RCC 7860 (cell line): ENCODE results near the gene DOP1B.
"Not testable (repeated sequence)": the region's sequence is repeated elsewhere in the genome, so short reads cannot be mapped to it uniquely, and the experiment has no call there.

Source experiments
- DNase-seq: peaks from one replicate; pipeline ENCODE4 v3.0.0-alpha.2; 2015; ENCODE audit warnings: low spot score
- FAIRE-seq: peaks from 2 replicates; lab custom pipeline; 2012; peaks lifted over from hg19 to GRCh38; lab: Jason Lieb, UNC

The DOP1B gene

GRCh38 chr21:36134803-36135390 lies 21.7 kb upstream of the DOP1B start, which contains the start of gene CBR3:
TSS of gene CBR3 (plus strand) at chr21:36135079. CDS start at chr21:36135193, 114 bp downstream.
- peak; percentile 9 for DNase-seq
- FAIRE-seq = no peak

- no peak for FAIRE-seq
- DNase-seq = peak; percentile 38
Observed at GRCh38 chr21:36135391-36136102, 21.1 kb upstream of the DOP1B start.

GRCh38 chr21:36139791-36140190 lies 16.8 kb upstream of the DOP1B start:
- not testable (repeated sequence) for FAIRE-seq, DNase-seq

GRCh38 chr21:36141513-36141925 lies 15.1 kb upstream of the DOP1B start:
- FAIRE-seq = peak; percentile 76
- peak; percentile 86 for DNase-seq

GRCh38 chr21:36144233-36144632 lies 12.4 kb upstream of the DOP1B start:
- FAIRE-seq, DNase-seq: not testable (repeated sequence)

- FAIRE-seq = no peak
- DNase-seq = no peak
Observed at GRCh38 chr21:36145259-36145658, 11.4 kb upstream of the DOP1B start.

- no peak for FAIRE-seq
- DNase-seq = no peak
Observed at GRCh38 chr21:36147911-36148310, 8.7 kb upstream of the DOP1B start.

GRCh38 chr21:36148886-36149285 lies 7.7 kb upstream of the DOP1B start:
- DNase-seq = no peak
- FAIRE-seq = no peak

- DNase-seq (no peak), FAIRE-seq (no peak)
Observed at GRCh38 chr21:36149788-36150711, 6.6 kb upstream of the DOP1B start.

- FAIRE-seq (no peak), DNase-seq (no peak)
Observed at GRCh38 chr21:36155603-36156338, 853 bp upstream of the DOP1B start.

- peak; percentile 97 for DNase-seq
- peak; percentile 81 for FAIRE-seq
Observed at GRCh38 chr21:36156339-36156814, 247 bp upstream of the DOP1B start.

GRCh38 chr21:36159356-36159921 lies 2.8 kb downstream of the DOP1B start:
- FAIRE-seq (no peak), DNase-seq (no peak)

- DNase-seq (no peak), FAIRE-seq (no peak)
Observed at GRCh38 chr21:36160850-36161178, 4.2 kb downstream of the DOP1B start.

- FAIRE-seq = no peak
Observed at GRCh38 chr21:36162631-36163030, 6.0 kb downstream of the DOP1B start.

GRCh38 chr21:36163750-36164741 lies 7.4 kb downstream of the DOP1B start:
- no peak for DNase-seq
- FAIRE-seq = no peak

More at GRCh38 chr21:36162631-36163030, 6.0 kb downstream of the DOP1B start:
- peak; percentile 11 for DNase-seq

GRCh38 chr21:36165356-36165755 lies 8.7 kb downstream of the DOP1B start:
- DNase-seq (no peak), FAIRE-seq (no peak)

- DNase-seq (no peak), FAIRE-seq (no peak)
Observed at GRCh38 chr21:36166705-36167104, 10.1 kb downstream of the DOP1B start.

- FAIRE-seq (no peak), DNase-seq (no peak)
Observed at GRCh38 chr21:36167541-36167940, 10.9 kb downstream of the DOP1B start.
